ENCODE results near the gene ATP8A1. TPM values are rescaled to one million over a fixed set of nuclear protein-coding genes. Genes with fewer than 3 reads are reported as not detected.

ATP8A1 gene
- total and polyA plus RNA-seq, 4 donors = 0.65 to 15.9 (median 5.9) TPM

GRCh38 chr4:42501624-42502401 lies 155.1 kb downstream of the ATP8A1 start (continued):
- no peak for TF ChIP-seq SP1 (IDR thresholded peaks at IDR 0.05)

- DNase-seq (ENCODE audit: low spot score) = no peak
- no peaks in the 10 kb centered on the region for H3K4me1 ChIP-seq (ENCODE audit: control insufficient read depth in 4 of 4, insufficient read depth in 4 of 4, low read length in 3 of 4)
- WGBS = 89% methylated on average over 2 of the region's 2 CpGs
- H3K27me3 ChIP-seq (ENCODE audit: control insufficient read depth in 4 of 4, insufficient read depth in 4 of 4, low read length in 3 of 4) = no peaks in the 10 kb centered on the region
- no peak overlapping the region for H3K27ac ChIP-seq (ENCODE audit: low read depth in 1 of 2, low read length in 2 of 2)
- H3K9me3 ChIP-seq (ENCODE audit: control insufficient read depth in 4 of 4, low read length in 3 of 4) = no peaks in the 10 kb centered on the region
- TF ChIP-seq, protein P1, sequence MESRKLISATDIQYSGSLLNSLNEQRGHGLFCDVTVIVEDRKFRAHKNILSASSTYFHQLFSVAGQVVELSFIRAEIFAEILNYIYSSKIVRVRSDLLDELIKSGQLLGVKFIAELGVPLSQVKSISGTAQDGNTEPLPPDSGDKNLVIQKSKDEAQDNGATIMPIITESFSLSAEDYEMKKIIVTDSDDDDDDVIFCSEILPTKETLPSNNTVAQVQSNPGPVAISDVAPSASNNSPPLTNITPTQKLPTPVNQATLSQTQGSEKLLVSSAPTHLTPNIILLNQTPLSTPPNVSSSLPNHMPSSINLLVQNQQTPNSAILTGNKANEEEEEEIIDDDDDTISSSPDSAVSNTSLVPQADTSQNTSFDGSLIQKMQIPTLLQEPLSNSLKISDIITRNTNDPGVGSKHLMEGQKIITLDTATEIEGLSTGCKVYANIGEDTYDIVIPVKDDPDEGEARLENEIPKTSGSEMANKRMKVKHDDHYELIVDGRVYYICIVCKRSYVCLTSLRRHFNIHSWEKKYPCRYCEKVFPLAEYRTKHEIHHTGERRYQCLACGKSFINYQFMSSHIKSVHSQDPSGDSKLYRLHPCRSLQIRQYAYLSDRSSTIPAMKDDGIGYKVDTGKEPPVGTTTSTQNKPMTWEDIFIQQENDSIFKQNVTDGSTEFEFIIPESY (IDR thresholded peaks at IDR 0.05) = no peak
- no peak for TF ChIP-seq RAD21 (IDR thresholded peaks at IDR 0.05)
- TF ChIP-seq JUND (IDR thresholded peaks at IDR 0.05) = no peak
- TF ChIP-seq, protein P2, sequence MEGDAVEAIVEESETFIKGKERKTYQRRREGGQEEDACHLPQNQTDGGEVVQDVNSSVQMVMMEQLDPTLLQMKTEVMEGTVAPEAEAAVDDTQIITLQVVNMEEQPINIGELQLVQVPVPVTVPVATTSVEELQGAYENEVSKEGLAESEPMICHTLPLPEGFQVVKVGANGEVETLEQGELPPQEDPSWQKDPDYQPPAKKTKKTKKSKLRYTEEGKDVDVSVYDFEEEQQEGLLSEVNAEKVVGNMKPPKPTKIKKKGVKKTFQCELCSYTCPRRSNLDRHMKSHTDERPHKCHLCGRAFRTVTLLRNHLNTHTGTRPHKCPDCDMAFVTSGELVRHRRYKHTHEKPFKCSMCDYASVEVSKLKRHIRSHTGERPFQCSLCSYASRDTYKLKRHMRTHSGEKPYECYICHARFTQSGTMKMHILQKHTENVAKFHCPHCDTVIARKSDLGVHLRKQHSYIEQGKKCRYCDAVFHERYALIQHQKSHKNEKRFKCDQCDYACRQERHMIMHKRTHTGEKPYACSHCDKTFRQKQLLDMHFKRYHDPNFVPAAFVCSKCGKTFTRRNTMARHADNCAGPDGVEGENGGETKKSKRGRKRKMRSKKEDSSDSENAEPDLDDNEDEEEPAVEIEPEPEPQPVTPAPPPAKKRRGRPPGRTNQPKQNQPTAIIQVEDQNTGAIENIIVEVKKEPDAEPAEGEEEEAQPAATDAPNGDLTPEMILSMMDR (IDR thresholded peaks at IDR 0.05; ENCODE audit: low read depth, low read length, missing input control) = no peak
- TF ChIP-seq FOXA2 (IDR thresholded peaks at IDR 0.05) = no peak
- no peak for TF ChIP-seq EGR1 (IDR thresholded peaks at IDR 0.05; ENCODE audit: low read depth in 2 of 2)
- TF ChIP-seq GABPA (IDR thresholded peaks at IDR 0.05 in 1 of 2, conservative IDR thresholded peaks at IDR 0.05 in 1 of 2) = no peak
- TF ChIP-seq REST (IDR thresholded peaks at IDR 0.05) = no peak
- no peak for TF ChIP-seq SP1 (IDR thresholded peaks at IDR 0.05)
- TF ChIP-seq FOXA1 (IDR thresholded peaks at IDR 0.05) = no peak
- TF ChIP-seq HNF4A (conservative IDR thresholded peaks at IDR 0.05) = no peak
- no peaks in the 10 kb centered on the region for H3K36me3 ChIP-seq (ENCODE audit: control insufficient read depth in 4 of 4, insufficient read depth in 3 of 4, low read depth in 1 of 4, low read length in 3 of 4)
- no peak overlapping the region for H3K9ac ChIP-seq (ENCODE audit: low read depth in 1 of 2, low read length in 2 of 2)
- H3K4me3 ChIP-seq (ENCODE audit: low read depth in 1 of 3, low read length in 3 of 3) = no peak overlapping the region
Measured at GRCh38 chr4:42498040-42498439, 158.9 kb downstream of the ATP8A1 start.
